HepG2 (cell line): ENCODE results near the gene GPBAR1. TPM values are rescaled to one million over a fixed set of nuclear protein-coding genes. Genes with fewer than 3 reads are reported as not detected.

ENCODE experiments used
- AGO2 ChIP-seq: fragments of 200-400 bp; formaldehyde crosslinking; optimal IDR thresholded peaks from 2 replicates; pipeline ENCODE3; 2017; ENCODE audit warnings: mild to moderate bottlenecking, low read depth, low read length, moderate library complexity
- AHR ChIP-seq: IDR thresholded peaks from 2 replicates; pipeline ENCODE4 v1.6.1; 2018; ENCODE audit warnings: missing genetic modification reagents, missing compliant biosample characterization
- CHD4 ChIP-seq: fragments of 200-600 bp; sonication (generic); IDR thresholded peaks from 2 replicates; pipeline ENCODE4 v1.7.0; 2017; ENCODE audit warnings: mild to moderate bottlenecking, low read length, borderline replicate concordance
- DNMT1 ChIP-seq: sonication (generic); formaldehyde crosslinking; IDR thresholded peaks from 2 replicates; pipeline ENCODE4 v1.5.1; 2020; ENCODE audit warnings: mild to moderate bottlenecking, missing genetic modification reagents
- DPF2 ChIP-seq: sonication (generic); formaldehyde crosslinking; IDR thresholded peaks from 2 replicates; pipeline ENCODE4 v1.4.0; 2020; ENCODE audit warnings: mild to moderate bottlenecking, low read depth, missing genetic modification reagents, borderline replicate concordance
- EHMT2 ChIP-seq: fragments of 200-600 bp; sonication (generic); IDR thresholded peaks from 2 replicates; pipeline ENCODE4 v1.7.0; 2017; ENCODE audit warnings: antibody characterized with exemption, low read depth, low read length, borderline replicate concordance
- EP300 ChIP-seq, 3 experiments: sonication (generic) in 1 of 3; formaldehyde crosslinking in 1 of 3; IDR thresholded peaks; 2 replicates each; pipeline versions ENCODE4 v1.5.1 to v1.6.1; 2011 to 2020; ENCODE audit warnings: low read depth in 2 of 3, low read length in 2 of 3, borderline replicate concordance in 1 of 3, improper control_type of control experiment in 1 of 3, mild to moderate bottlenecking in 1 of 3, missing genetic modification reagents in 1 of 3, moderate library complexity in 1 of 3
- HIC2 ChIP-seq: sonication (generic); formaldehyde crosslinking; IDR thresholded peaks from 2 replicates; pipeline ENCODE4 v1.9.0; 2022; ENCODE audit warnings: low read depth, missing genetic modification reagents
- MTERF4 ChIP-seq: sonication (generic); formaldehyde crosslinking; IDR thresholded peaks from 2 replicates; pipeline ENCODE4 v1.8.0; 2023; ENCODE audit warnings: mild to moderate bottlenecking, missing genetic modification reagents
- MYPOP ChIP-seq: sonication (generic); formaldehyde crosslinking; IDR thresholded peaks from 2 replicates; pipeline ENCODE4 v1.8.1; 2023; ENCODE audit warnings: mild to moderate bottlenecking, moderate library complexity, missing genetic modification reagents
- SRSF9 ChIP-seq: fragments of 200-400 bp; formaldehyde crosslinking; IDR thresholded peaks from 2 replicates; pipeline ENCODE4 v1.6.1; 2018; ENCODE audit warnings: borderline replicate concordance, mild to moderate bottlenecking, low read depth, low read length; ENCODE audit not compliant: insufficient read depth, poor library complexity, severe bottlenecking
- ZBTB20 ChIP-seq: sonication (generic); formaldehyde crosslinking; IDR thresholded peaks from 2 replicates; pipeline ENCODE4 v1.8.1; 2023; ENCODE audit warnings: missing genetic modification reagents, low read depth, mild to moderate bottlenecking, borderline replicate concordance
- ZFP36L1 ChIP-seq: sonication (generic); formaldehyde crosslinking; IDR thresholded peaks from 2 replicates; pipeline ENCODE4 v1.8.0; 2022; ENCODE audit warnings: mild to moderate bottlenecking, missing genetic modification reagents, moderate library complexity
- ZFP37 ChIP-seq: sonication (generic); formaldehyde crosslinking; IDR thresholded peaks from 2 replicates; pipeline ENCODE4 v1.4.0; 2020; ENCODE audit warnings: missing genetic modification reagents, borderline replicate concordance
- ZKSCAN8 ChIP-seq: IDR thresholded peaks from 2 replicates; pipeline ENCODE4 v1.6.1; 2016; ENCODE audit warnings: borderline replicate concordance, missing genetic modification reagents, missing compliant biosample characterization
- ZNF333 ChIP-seq: sonication (generic); formaldehyde crosslinking; IDR thresholded peaks from 2 replicates; pipeline ENCODE4 v1.4.0; 2020; ENCODE audit warnings: mild to moderate bottlenecking, missing genetic modification reagents, borderline replicate concordance
- ZNF431 ChIP-seq: sonication (generic); formaldehyde crosslinking; IDR thresholded peaks from 2 replicates; pipeline ENCODE4 v1.9.0; 2022; ENCODE audit warnings: missing genetic modification reagents, low read depth, mild to moderate bottlenecking, borderline replicate concordance
- ZNF619 ChIP-seq: sonication (generic); formaldehyde crosslinking; IDR thresholded peaks from 2 replicates; pipeline ENCODE4 v1.4.0; 2020; ENCODE audit warnings: mild to moderate bottlenecking, missing genetic modification reagents
- ZNF788 ChIP-seq: sonication (generic); formaldehyde crosslinking; IDR thresholded peaks from 2 replicates; pipeline ENCODE4 v1.5.0; 2020; ENCODE audit warnings: mild to moderate bottlenecking, missing genetic modification reagents, borderline replicate concordance
- ZXDC ChIP-seq: sonication (generic); formaldehyde crosslinking; IDR thresholded peaks from 2 replicates; pipeline ENCODE4 v1.5.0; 2020; ENCODE audit warnings: mild to moderate bottlenecking, missing genetic modification reagents
- polyA plus RNA-seq, 8 experiments: library from polyadenylated mRNA; depleted of rRNA in 3 of 8; stranded (reverse) in 7 of 8; unstranded in 1 of 8; fragments of >200 nt; fragmentation: Illumina TruSeq in 4 of 8; extraction: Trizol in 4 of 8; gene quantifications; 2 replicates each; pipeline versions ENCODE4 v1.2.1 to v1.2.3, GENCODE V29; 2011 to 2016; ENCODE audit warnings: low read depth in 4 of 8, missing spikeins in 1 of 8, mixed read lengths in 1 of 8; ENCODE audit not compliant: insufficient read depth in 1 of 8
- total RNA-seq, 5 experiments: library from RNA; depleted of rRNA; stranded (reverse); fragments of >200 nt; fragmentation: Illumina TruSeq; extraction: Trizol; gene quantifications; 2 replicates each; pipeline ENCODE4 v1.2.3, GENCODE V29; 2016; ENCODE audit warnings: low read depth in 1 of 5

Gene GPBAR1
- total and polyA plus RNA-seq, 2 of the 13 experiments (the other 11 are each of a cell fraction or from before 2014, with no cell fraction given): 0.05 to 0.09 TPM

GRCh38 chr2:218269900-218270720 is 9.3 kb downstream of the GPBAR1 start, which contains the start of the genes AAMP and PNKD (continued):
- TF ChIP-seq ZBTB20 (CRISPR knock-in tag) (peak; percentile 16), MTERF4 (peak; percentile 93; the same call in 1 of the 2 replicates), CHD4 (no peak; the same call in 1 of the 2 replicates), ZNF788 (peak; percentile 78; the same call in 1 of the 2 replicates), DPF2 (no peak), ZNF431 (CRISPR knock-in tag) (no peak), EHMT2 (no peak), ZNF619 (CRISPR knock-in tag) (no peak; the same call in 1 of the 2 replicates), MYPOP (no peak; the same call in 1 of the 2 replicates), AGO2 (peak; percentile 64), ZFP36L1 (CRISPR knock-in tag) (peak; percentile 96), ZXDC (CRISPR knock-in tag) (no peak), SRSF9 (no peak), AHR (CRISPR knock-in tag) (no peak; the same call in 1 of the 2 replicates), HIC2 (CRISPR knock-in tag) (no peak; the same call in 1 of the 2 replicates), ZFP37 (peak; percentile 81; the same call in 1 of the 2 replicates), ZNF333 (CRISPR knock-in tag) (peak; percentile 97), ZKSCAN8 (CRISPR knock-in tag) (no peak; the same call in 1 of the 2 replicates), EP300 (IDR thresholded peaks at IDR 0.05; ENCODE audit: low read depth in 2 of 2, low read length in 2 of 2) (0 out of 4 replicates have a peak, but pooled peaks of 1 of the 2 experiments have one; percentile 47), EP300 (CRISPR knock-in tag; IDR thresholded peaks at IDR 0.05; ENCODE audit: borderline replicate concordance) (peak; percentile 16; the same call in 1 of the 2 replicates), DNMT1 (no peak)
